Osteoblast (primary cell): Measurements from ENCODE around the gene ATP2A3. TPM values are rescaled to one million over a fixed set of nuclear protein-coding genes. Genes with fewer than 3 reads are reported as not detected.
A peak's percentile ranks its signal among the peaks of the same experiment; 100 is the strongest.

ENCODE experiments used
- DNase-seq: peaks from one replicate; pipeline ENCODE4 v3.0.0; 2011; ENCODE audit warnings: low spot score, mixed read lengths; ENCODE audit not compliant: insufficient read length; ENCODE audit errors: missing footprints
- H2AFZ ChIP-seq: 2 replicates; pipeline ENCODE4 v1.6.0; 2011; ENCODE audit warnings: mild to moderate bottlenecking, low read length
- H3K27ac ChIP-seq: 2 replicates; pipeline ENCODE4 v1.5.1; 2011; ENCODE audit warnings: mild to moderate bottlenecking, low read depth, low read length, moderate library complexity
- H3K27me3 ChIP-seq: 2 replicates; pipeline ENCODE4 v1.6.0; 2012; ENCODE audit warnings: mild to moderate bottlenecking, control low read depth, inconsistent platforms, low read length, moderate library complexity; ENCODE audit not compliant: insufficient read depth
- H3K36me3 ChIP-seq: 2 replicates; pipeline ENCODE4 v1.5.1; 2011; ENCODE audit warnings: mild to moderate bottlenecking, low read length, control low read depth, moderate library complexity; ENCODE audit not compliant: insufficient read depth
- H3K4me1 ChIP-seq: 2 replicates; pipeline ENCODE4 v1.5.1; 2011; ENCODE audit warnings: mild to moderate bottlenecking, low read length, control low read depth, moderate library complexity; ENCODE audit not compliant: insufficient read depth
- H3K4me2 ChIP-seq: 2 replicates; pipeline ENCODE4 v1.6.0; 2011; ENCODE audit warnings: mild to moderate bottlenecking, low read length; ENCODE audit not compliant: insufficient read depth
- H3K4me3 ChIP-seq: fragments of 200-600 bp; sonication (generic); 3 replicates; pipeline ENCODE4 v1.5.1; 2012; ENCODE audit warnings: mild to moderate bottlenecking, low read length, inconsistent platforms; ENCODE audit not compliant: insufficient read depth
- H3K79me2 ChIP-seq: 2 replicates; pipeline ENCODE4 v1.6.0; 2012; ENCODE audit warnings: mild to moderate bottlenecking, low read length, control low read depth, inconsistent platforms; ENCODE audit not compliant: insufficient read depth
- H3K9me3 ChIP-seq: 2 replicates; pipeline ENCODE4 v1.5.1; 2011; ENCODE audit warnings: low read depth, low read length, control low read depth
- H4K20me1 ChIP-seq: 2 replicates; pipeline ENCODE4 v1.6.0; 2012; ENCODE audit warnings: mild to moderate bottlenecking, low read length, control low read depth; ENCODE audit not compliant: insufficient read depth
- CTCF ChIP-seq: IDR thresholded peaks from 2 replicates; pipeline ENCODE4 v1.5.1; 2011; ENCODE audit warnings: mild to moderate bottlenecking, low read depth, low read length, moderate library complexity; ENCODE audit errors: extremely low read depth
- total RNA-seq: library from RNA; depleted of rRNA; stranded (reverse); fragments of >200 nt; gene quantifications from 2 replicates; pipeline ENCODE4 v1.2.3, GENCODE V29; 2012

Gene ATP2A3
- total RNA-seq, 1 donor, result 1.4 TPM

- Histone ChIP-seq H3K79me2 (no peaks in the 10 kb centered on the region), H2AFZ (peak within 1 kb of the TSS; percentile 29), H3K36me3 (no peaks in the 10 kb centered on the region), H3K9me3 (no peaks in the 10 kb centered on the region), H3K27me3 (no peaks in the 10 kb centered on the region), H3K4me3 (no peak within 1 kb of the TSS), H3K4me2 (no peak within 1 kb of the TSS), H3K27ac (no peak within 1 kb of the TSS), H4K20me1 (no peaks in the 10 kb centered on the region), H3K4me1 (no peaks in the 10 kb centered on the region)
- no peak for TF ChIP-seq CTCF
- peak; percentile 81 for DNase-seq
These were observed 48.1 kb downstream of the ATP2A3 start, which contains the start of gene P2RX1 for GRCh38 chr17:3915995-3916696. TSS of gene P2RX1 (minus strand) at chr17:3916465. CDS start at chr17:3916225, 240 bp downstream.

- Histone ChIP-seq H3K9me3 (no peaks in the 10 kb centered on the region), H4K20me1 (no peaks in the 10 kb centered on the region), H3K4me3 (no peak overlapping the region), H3K4me2 (no peak overlapping the region), H3K27me3 (no peaks in the 10 kb centered on the region), H3K27ac (no peak overlapping the region), H2AFZ (peak overlapping the region; percentile 29), H3K79me2 (no peaks in the 10 kb centered on the region), H3K36me3 (no peaks in the 10 kb centered on the region), H3K4me1 (no peaks in the 10 kb centered on the region)
- TF ChIP-seq CTCF, result no peak
- peak; percentile 70 for DNase-seq
These were observed 48.6 kb downstream of the ATP2A3 start for GRCh38 chr17:3915581-3915994.

- no peak for TF ChIP-seq CTCF
- no peaks in the 10 kb centered on the region for H4K20me1 ChIP-seq
- no peaks in the 10 kb centered on the region for H3K4me1 ChIP-seq
- H2AFZ ChIP-seq, result peak overlapping the region; percentile 26
- peak; percentile 49 for DNase-seq
- H3K4me2 ChIP-seq, result no peak overlapping the region
- no peaks in the 10 kb centered on the region for H3K27me3 ChIP-seq
- no peak overlapping the region for H3K4me3 ChIP-seq
- H3K27ac ChIP-seq, result no peak overlapping the region
- no peaks in the 10 kb centered on the region for H3K36me3 ChIP-seq
- H3K9me3 ChIP-seq, result no peaks in the 10 kb centered on the region
- H3K79me2 ChIP-seq, result no peaks in the 10 kb centered on the region
These were observed 49.9 kb downstream of the ATP2A3 start for GRCh38 chr17:3914312-3914670.

GRCh38 chr17:3913531-3914311, 50.5 kb downstream of the ATP2A3 start:
- H3K4me1 ChIP-seq, result no peaks in the 10 kb centered on the region

More at GRCh38 chr17:3913531-3914311, 50.5 kb downstream of the ATP2A3 start:
- no peak overlapping the region for H3K27ac ChIP-seq
- DNase-seq, result peak; percentile 99
- no peaks in the 10 kb centered on the region for H4K20me1 ChIP-seq
- no peaks in the 10 kb centered on the region for H3K79me2 ChIP-seq
- H2AFZ ChIP-seq, result peak overlapping the region; percentile 26
- H3K27me3 ChIP-seq, result no peaks in the 10 kb centered on the region
- no peaks in the 10 kb centered on the region for H3K9me3 ChIP-seq
- H3K36me3 ChIP-seq, result no peaks in the 10 kb centered on the region
- TF ChIP-seq CTCF, result peak; percentile 94
- H3K4me3 ChIP-seq, result no peak overlapping the region
- no peak overlapping the region for H3K4me2 ChIP-seq
